LNCaP clone FGC (cell line): ENCODE data around the gene PODXL.
A peak's percentile ranks its signal among the peaks of the same experiment; 100 is the strongest.

Experiments
- DNase-seq: peaks from one replicate; pipeline ENCODE4 v3.0.0-alpha.2; 2011; ENCODE audit warnings: low read depth
- H3K4me3 ChIP-seq: 2 replicates; pipeline ENCODE4 v1.5.1; 2011; ENCODE audit warnings: mild to moderate bottlenecking, low read depth, low read length, control low read depth
- TF ChIP-seq, protein P1 (sequence below): IDR thresholded peaks from 2 replicates; pipeline ENCODE4 v1.5.1; 2012; ENCODE audit warnings: mild to moderate bottlenecking; ENCODE audit not compliant: control insufficient read depth, insufficient read depth; ENCODE audit errors: extremely low read depth

The PODXL gene

DNA sequence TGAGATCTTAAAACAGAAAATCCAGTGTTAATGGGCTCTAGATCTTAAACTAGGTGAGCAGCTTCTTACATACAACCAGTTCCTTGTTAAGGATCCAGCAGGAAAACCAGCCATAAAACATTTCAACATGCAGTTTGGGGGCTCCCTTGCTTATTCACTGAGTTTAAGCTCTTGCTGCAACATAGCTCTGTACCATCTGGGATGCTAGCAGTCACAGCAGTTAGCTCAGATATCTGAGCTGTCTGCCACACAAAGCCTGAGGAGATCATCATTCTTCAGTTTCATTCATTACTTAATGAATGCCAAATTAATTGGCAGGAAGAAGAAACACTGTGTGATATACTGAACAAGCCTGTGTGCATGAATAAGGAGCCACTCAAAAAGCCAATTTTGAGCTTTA is 62.8 kb downstream of the PODXL start:
- TF ChIP-seq, protein P1, sequence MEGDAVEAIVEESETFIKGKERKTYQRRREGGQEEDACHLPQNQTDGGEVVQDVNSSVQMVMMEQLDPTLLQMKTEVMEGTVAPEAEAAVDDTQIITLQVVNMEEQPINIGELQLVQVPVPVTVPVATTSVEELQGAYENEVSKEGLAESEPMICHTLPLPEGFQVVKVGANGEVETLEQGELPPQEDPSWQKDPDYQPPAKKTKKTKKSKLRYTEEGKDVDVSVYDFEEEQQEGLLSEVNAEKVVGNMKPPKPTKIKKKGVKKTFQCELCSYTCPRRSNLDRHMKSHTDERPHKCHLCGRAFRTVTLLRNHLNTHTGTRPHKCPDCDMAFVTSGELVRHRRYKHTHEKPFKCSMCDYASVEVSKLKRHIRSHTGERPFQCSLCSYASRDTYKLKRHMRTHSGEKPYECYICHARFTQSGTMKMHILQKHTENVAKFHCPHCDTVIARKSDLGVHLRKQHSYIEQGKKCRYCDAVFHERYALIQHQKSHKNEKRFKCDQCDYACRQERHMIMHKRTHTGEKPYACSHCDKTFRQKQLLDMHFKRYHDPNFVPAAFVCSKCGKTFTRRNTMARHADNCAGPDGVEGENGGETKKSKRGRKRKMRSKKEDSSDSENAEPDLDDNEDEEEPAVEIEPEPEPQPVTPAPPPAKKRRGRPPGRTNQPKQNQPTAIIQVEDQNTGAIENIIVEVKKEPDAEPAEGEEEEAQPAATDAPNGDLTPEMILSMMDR = no peak
- H3K4me3 ChIP-seq = no peak overlapping the region
- no peak for DNase-seq

DNA sequence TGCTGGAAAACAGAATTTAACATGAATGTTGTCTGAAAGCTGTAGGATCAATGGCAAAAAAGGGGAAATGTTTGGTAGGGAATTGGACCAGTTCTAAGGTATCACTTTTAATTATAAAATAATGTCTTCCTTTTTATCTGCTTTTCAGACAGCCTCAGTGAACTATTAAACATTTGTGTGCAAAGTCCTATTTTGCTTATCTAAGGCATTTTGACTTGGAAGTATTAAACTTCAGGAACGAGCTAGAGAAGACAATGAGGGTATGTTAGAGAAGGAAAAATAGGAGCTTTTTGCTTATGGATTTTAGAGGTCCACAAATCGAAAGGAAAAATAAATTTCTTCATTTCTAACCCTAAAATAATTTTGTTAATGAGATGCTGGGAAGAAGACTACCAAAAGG is 63.3 kb downstream of the PODXL start:
- TF ChIP-seq, protein P1 = no peak
- no peak overlapping the region for H3K4me3 ChIP-seq
- no peak for DNase-seq

DNA sequence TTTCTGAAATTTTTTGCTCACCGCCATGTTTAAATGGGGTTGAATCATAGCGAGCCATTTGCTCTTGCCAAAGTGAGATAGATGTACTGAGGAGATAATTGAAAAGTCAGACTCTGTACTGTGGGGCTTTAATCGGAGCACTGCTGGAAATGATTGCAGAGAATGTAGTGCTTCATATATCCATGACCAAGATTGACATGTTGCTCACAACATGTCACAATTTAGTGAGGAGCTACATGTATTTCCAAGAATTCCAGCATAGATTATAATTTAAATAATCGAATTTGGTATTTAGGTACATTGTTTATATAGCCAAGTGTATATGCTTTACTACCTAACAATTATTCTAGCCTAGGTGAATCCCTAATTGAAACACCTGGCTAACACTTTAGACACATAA is 66.5 kb downstream of the PODXL start:
- TF ChIP-seq, protein P1 = no peak
- no peak overlapping the region for H3K4me3 ChIP-seq
- DNase-seq = no peak

DNA sequence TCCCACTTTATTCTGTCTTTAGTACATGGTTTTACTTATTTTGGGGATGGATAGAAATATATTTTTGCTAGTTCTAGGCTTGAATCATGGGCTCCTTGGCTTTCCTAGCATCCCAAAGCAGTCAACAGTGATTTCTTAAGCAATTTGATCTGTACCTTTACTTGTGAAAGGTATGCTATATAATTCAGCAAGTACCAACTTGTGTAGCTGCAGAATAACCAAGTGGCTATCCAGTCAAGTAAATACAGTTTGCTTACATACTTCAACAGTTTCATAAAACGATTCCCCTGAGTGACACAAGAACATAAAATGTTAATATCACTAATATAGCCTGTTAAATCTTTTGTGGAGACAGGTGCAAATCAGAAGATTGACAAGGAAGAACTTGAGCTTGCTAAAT is 67.2 kb downstream of the PODXL start:
- TF ChIP-seq, protein P1 = no peak
- no peak for DNase-seq

DNA sequence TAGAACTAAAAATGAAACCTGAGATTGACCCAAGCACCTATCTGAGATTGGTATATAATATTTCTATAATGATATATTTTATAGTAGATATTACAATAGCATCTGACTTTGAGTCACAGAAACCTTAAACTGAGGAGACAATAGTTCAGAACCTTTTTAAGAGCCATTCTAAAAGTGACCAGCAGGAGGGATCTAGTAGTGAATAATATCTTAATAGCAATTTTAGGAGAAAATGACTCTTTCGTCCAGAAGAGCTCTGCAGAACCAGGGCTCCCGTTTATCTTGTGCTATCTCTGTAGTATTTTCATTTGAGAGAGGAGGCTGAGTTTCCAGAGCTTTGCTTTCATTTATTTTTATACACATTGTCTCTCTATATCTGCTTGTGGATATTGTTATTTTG is 68.1 kb downstream of the PODXL start:
- no peak for DNase-seq
- TF ChIP-seq, protein P1 = no peak; the same call in 1 of the 2 replicates
- H3K4me3 ChIP-seq = no peak overlapping the region

More for the DNA sequence above, 67.2 kb downstream of the PODXL start:
- no peak overlapping the region for H3K4me3 ChIP-seq

DNA sequence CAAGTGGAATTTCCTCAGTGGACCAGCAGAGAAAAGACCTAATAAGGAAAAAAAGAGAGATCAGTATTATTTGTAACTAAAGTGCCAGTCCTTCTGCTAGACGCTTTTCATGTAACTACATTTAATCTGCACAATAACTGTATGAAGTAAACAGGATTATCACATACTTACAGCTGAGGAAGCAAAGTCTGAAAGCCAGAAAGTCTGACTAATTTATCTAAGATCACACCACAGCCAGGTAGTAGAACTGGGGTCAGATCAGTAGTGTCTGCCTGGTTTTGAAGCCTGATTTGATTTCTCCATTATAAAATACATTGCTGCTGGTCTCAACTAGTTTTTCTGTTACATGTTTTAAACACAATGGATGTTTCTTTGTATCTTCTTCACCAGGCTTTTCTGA is 69.2 kb downstream of the PODXL start:
- TF ChIP-seq, protein P1 = no peak
- DNase-seq = no peak
- no peak overlapping the region for H3K4me3 ChIP-seq

DNA sequence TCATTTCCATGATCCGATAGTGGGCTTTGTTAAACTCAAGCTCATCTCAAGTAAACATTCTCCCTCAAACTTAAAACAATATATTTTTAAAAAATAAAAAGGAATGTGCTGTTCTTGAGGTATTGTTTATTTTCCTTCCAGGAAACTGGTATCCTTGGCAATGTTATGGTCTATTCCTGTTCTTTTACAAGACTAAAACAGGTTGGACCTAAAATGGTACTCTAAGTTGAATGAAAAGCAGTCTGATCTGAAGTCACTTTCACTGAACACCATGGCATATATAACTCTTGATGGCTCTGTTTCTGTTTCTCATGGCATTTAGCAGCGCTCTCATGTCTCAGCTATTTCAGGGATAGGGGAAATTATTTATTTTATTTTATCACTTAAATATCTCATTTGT is 70.1 kb downstream of the PODXL start:
- TF ChIP-seq, protein P1 = no peak
- DNase-seq = peak; percentile 46
- no peak overlapping the region for H3K4me3 ChIP-seq
